ENCODE measurements around the gene FOXC1. TPM values are rescaled to one million over a fixed set of nuclear protein-coding genes. Genes with fewer than 3 reads are reported as not detected.

Gene FOXC1
- total RNA-seq, 1 experiment from 2014 or later, result 7.3 TPM

DNA sequence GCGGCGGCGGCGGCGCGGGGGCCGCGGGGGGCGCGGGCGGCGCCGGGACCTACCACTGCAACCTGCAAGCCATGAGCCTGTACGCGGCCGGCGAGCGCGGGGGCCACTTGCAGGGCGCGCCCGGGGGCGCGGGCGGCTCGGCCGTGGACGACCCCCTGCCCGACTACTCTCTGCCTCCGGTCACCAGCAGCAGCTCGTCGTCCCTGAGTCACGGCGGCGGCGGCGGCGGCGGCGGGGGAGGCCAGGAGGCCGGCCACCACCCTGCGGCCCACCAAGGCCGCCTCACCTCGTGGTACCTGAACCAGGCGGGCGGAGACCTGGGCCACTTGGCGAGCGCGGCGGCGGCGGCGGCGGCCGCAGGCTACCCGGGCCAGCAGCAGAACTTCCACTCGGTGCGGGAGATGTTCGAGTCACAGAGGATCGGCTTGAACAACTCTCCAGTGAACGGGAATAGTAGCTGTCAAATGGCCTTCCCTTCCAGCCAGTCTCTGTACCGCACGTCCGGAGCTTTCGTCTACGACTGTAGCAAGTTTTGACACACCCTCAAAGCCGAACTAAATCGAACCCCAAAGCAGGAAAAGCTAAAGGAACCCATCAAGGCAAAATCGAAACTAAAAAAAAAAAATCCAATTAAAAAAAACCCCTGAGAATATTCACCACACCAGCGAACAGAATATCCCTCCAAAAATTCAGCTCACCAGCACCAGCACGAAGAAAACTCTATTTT is 2.0 kb downstream of the FOXC1 start:
- no peak; the same call in 1 of the 2 replicates for ATAC-seq
- Histone ChIP-seq H3F3A (ENCODE audit: low read length, unreplicated experiment) (no peaks in the 10 kb centered on the region), H3K4me1 (ENCODE audit: insufficient read depth, low read length) (0 out of 2 replicates have a peak, but pooled peaks cover 4% of the 10 kb centered on the region), H3K27ac (ENCODE audit: low read length) (peak overlapping the region; percentile 17; the same call in 1 of the 2 replicates), H3K9me2 (replicated peaks; ENCODE audit: low read length) (no peaks in the 10 kb centered on the region), H3K36me3 (ENCODE audit: low read depth, low read length) (no peaks in the 10 kb centered on the region), H3K9ac (ENCODE audit: low read length) (peak overlapping the region; percentile 76), H3K27me3 (ENCODE audit: low read length) (no peaks in the 10 kb centered on the region), H2AFZ (ENCODE audit: low read length) (peak overlapping the region; percentile 45), H3K79me2 (ENCODE audit: low read length) (peaks cover 43% of the 10 kb centered on the region), H3K4me3 (ENCODE audit: low read length) (peak overlapping the region; percentile 80), H4K20me1 (ENCODE audit: low read length) (peaks cover 16% of the 10 kb centered on the region), H3K9me3 (ENCODE audit: low read length) (no peaks in the 10 kb centered on the region), H3K4me2 (ENCODE audit: low read length) (peak overlapping the region; percentile 91)
- TF ChIP-seq EZH2 (IDR thresholded peaks at IDR 0.05; ENCODE audit: low read length, unreplicated experiment) (no peak), CTCF (conservative IDR thresholded peaks at IDR 0.05; ENCODE audit: low read depth, low read length) (no peak), EZH2phosphoT487 (IDR thresholded peaks at IDR 0.05; ENCODE audit: borderline replicate concordance, low read length) (no peak)
- peak; percentile 36 for DNase-seq
- POLR2A ChIA-PET (ENCODE audit: unreplicated experiment), result interaction anchor here (0.7 to 1.0 kb wide), 2 partner anchors 75 to 1375 kb away, joined by 4 to 6 read pairs; no protein-coding TSS in a partner anchor
- BruUV-seq (replicated peaks), result no TSS peak
- CTCF ChIA-PET, result interaction anchor here (0.6 to 2.0 kb wide), 8 partner anchors 34 to 624 kb away, joined by 3 to 15 read pairs (median 4); no protein-coding TSS in a partner anchor
- intact Hi-C loops (cut with micrococcal nuclease), result loop anchor here (1.0 to 5.0 kb wide), 5 partner anchors 67 to 301 kb away; no protein-coding TSS in a partner anchor

GRCh38 chr6:1612299-1612973 is 2.7 kb downstream of the FOXC1 start:
- BruUV-seq (replicated peaks), result TSS peak; percentile 78
- Histone ChIP-seq H3K27me3 (ENCODE audit: low read length) (no peaks in the 10 kb centered on the region), H3F3A (ENCODE audit: low read length, unreplicated experiment) (no peaks in the 10 kb centered on the region), H2AFZ (ENCODE audit: low read length) (peak overlapping the region; percentile 45; the same call in 1 of the 2 replicates), H3K4me3 (ENCODE audit: low read length) (peak overlapping the region; percentile 80), H3K4me1 (ENCODE audit: insufficient read depth, low read length) (0 out of 2 replicates have a peak, but pooled peaks cover 4% of the 10 kb centered on the region), H3K27ac (ENCODE audit: low read length) (peak overlapping the region; percentile 17; the same call in 1 of the 2 replicates), H4K20me1 (ENCODE audit: low read length) (peaks cover 16% of the 10 kb centered on the region), H3K79me2 (ENCODE audit: low read length) (peaks cover 43% of the 10 kb centered on the region), H3K9me2 (replicated peaks; ENCODE audit: low read length) (no peaks in the 10 kb centered on the region), H3K9me3 (ENCODE audit: low read length) (no peaks in the 10 kb centered on the region), H3K36me3 (ENCODE audit: low read depth, low read length) (no peaks in the 10 kb centered on the region), H3K4me2 (ENCODE audit: low read length) (peak overlapping the region; percentile 91), H3K9ac (ENCODE audit: low read length) (peak overlapping the region; percentile 76)
- TF ChIP-seq CTCF (conservative IDR thresholded peaks at IDR 0.05; ENCODE audit: low read depth, low read length) (no peak), EZH2phosphoT487 (IDR thresholded peaks at IDR 0.05; ENCODE audit: borderline replicate concordance, low read length) (no peak), EZH2 (IDR thresholded peaks at IDR 0.05; ENCODE audit: low read length, unreplicated experiment) (no peak)
- intact Hi-C loops (cut with micrococcal nuclease), result loop anchor here (1.0 to 5.0 kb wide), 5 partner anchors 66 to 300 kb away; no protein-coding TSS in a partner anchor
- peak; percentile 19 for DNase-seq
- no peak for ATAC-seq
- ChIA-PET POLR2A (ENCODE audit: unreplicated experiment) (interaction anchor here (0.6 to 0.7 kb wide), 2 partner anchors 111 to 1374 kb away, joined by 4 read pairs; no protein-coding TSS in a partner anchor), CTCF (interaction anchor here (0.7 to 2.0 kb wide), 3 partner anchors 75 to 492 kb away, joined by 3 to 15 read pairs (median 5); no protein-coding TSS in a partner anchor)
